RWPE1 (cell line): ENCODE measurements around the gene COA7.

Experiments
- CTCF ChIA-PET: fragments of 350-600 bp; sonication (Branson Sonifier 250); formaldehyde crosslinking; extraction: SDS; loops from one replicate; lab custom pipeline; 2021; lab: Yijun Ruan, JAX
- POLR2A ChIA-PET: fragments of 400-600 bp; formaldehyde crosslinking; extraction: SDS; loops from one replicate; lab custom pipeline; 2020; ENCODE audit warnings: antibody characterized with exemption; ENCODE audit not compliant: low non-redundant PET; lab: Yijun Ruan, JAX
- DNase-seq: peaks from one replicate; pipeline ENCODE4 v3.0.0; 2012; ENCODE audit warnings: low spot score
- H3K27ac ChIP-seq: fragments of 450-650 bp; 2 replicates; pipeline ENCODE4 v1.5.1; 2017
- CTCF ChIP-seq: fragments of 450-650 bp; conservative IDR thresholded peaks from 2 replicates; pipeline ENCODE4 v1.5.1; 2017; ENCODE audit warnings: low read depth, mild to moderate bottlenecking

COA7 gene

GRCh38 chr1:52692697-52693096 lies 5.5 kb downstream of the COA7 start:
- ChIA-PET POLR2A (no interaction called here), CTCF (interaction anchor here (0.6 kb wide), 2 partner anchors 47 to 73 kb away, joined by 3 read pairs; no protein-coding TSS in a partner anchor)
- DNase-seq: no peak

GRCh38 chr1:52691821-52692220 lies 6.3 kb downstream of the COA7 start:
- H3K27ac ChIP-seq: no peak overlapping the region
- TF ChIP-seq CTCF: no peak
- CTCF ChIA-PET: interaction anchor here (0.6 kb wide), 1 partner anchor 48 kb away, joined by 3 read pairs; no protein-coding TSS in a partner anchor
- DNase-seq: no peak
- POLR2A ChIA-PET: interaction anchor here (0.6 kb wide), 1 partner anchor 923 kb away, joined by 3 read pairs; no protein-coding TSS in a partner anchor

More at GRCh38 chr1:52692697-52693096, 5.5 kb downstream of the COA7 start:
- no peak overlapping the region for H3K27ac ChIP-seq
- no peak for TF ChIP-seq CTCF

- POLR2A ChIA-PET: interaction anchor here (1.3 kb wide), 1 partner anchor 283 kb away, joined by 3 read pairs; the partner anchor contains the start of genes ORC1 and PRPF38A
- TF ChIP-seq CTCF: no peak
- no peak for DNase-seq
- no peak overlapping the region for H3K27ac ChIP-seq
- CTCF ChIA-PET: interaction anchor here (0.7 to 1.2 kb wide), 3 partner anchors 10 to 280 kb away, joined by 3 to 4 read pairs (median 3); no protein-coding TSS in a partner anchor
Measured at GRCh38 chr1:52686830-52687229, 11.3 kb downstream of the COA7 start.

GRCh38 chr1:52686261-52686751 lies 11.8 kb downstream of the COA7 start:
- peak; percentile 83 for TF ChIP-seq CTCF
- ChIA-PET POLR2A (interaction anchor here (1.3 kb wide), 1 partner anchor 283 kb away, joined by 3 read pairs; the partner anchor contains the start of genes ORC1 and PRPF38A), CTCF (interaction anchor here (0.6 to 1.2 kb wide), 6 partner anchors 11 to 523 kb away, joined by 3 to 4 read pairs (median 3); no protein-coding TSS in a partner anchor)
- DNase-seq: peak; percentile 59
- peak overlapping the region; percentile 32; the same call in 1 of the 2 replicates for H3K27ac ChIP-seq

- TF ChIP-seq CTCF: no peak
- CTCF ChIA-PET: interaction anchor here (0.6 to 0.9 kb wide), 2 partner anchors 116 to 243 kb away, joined by 3 read pairs; no protein-coding TSS in a partner anchor
- DNase-seq: no peak
- POLR2A ChIA-PET: no interaction called here
- H3K27ac ChIP-seq: no peak overlapping the region
Measured at GRCh38 chr1:52684545-52684944, 13.6 kb downstream of the COA7 start.

- POLR2A ChIA-PET: no interaction called here
- no peak for TF ChIP-seq CTCF
- DNase-seq: no peak
- CTCF ChIA-PET: no interaction called here
- no peak overlapping the region for H3K27ac ChIP-seq
Measured at GRCh38 chr1:52683367-52683940, 14.7 kb downstream of the COA7 start.
